Measurements from ENCODE around the gene OOSP3. TPM values are rescaled to one million over a fixed set of nuclear protein-coding genes. Genes with fewer than 3 reads are reported as not detected.
A peak's percentile ranks its signal among the peaks of the same experiment; 100 is the strongest.

The OOSP3 gene
- total RNA-seq, 1 donor from 2014 or later: not detected

- intact Hi-C loops (cut with micrococcal nuclease): loop anchor here (1.0 to 5.0 kb wide), 4 partner anchors 8 to 1280 kb away; partner anchors contain the start of genes LPXN, MRPL16, STX3 and ZFP91
- peaks cover 1% of the 10 kb centered on the region for H3K36me3 Mint-ChIP-seq (ENCODE audit: low read depth)
- DNase-seq (ENCODE audit: low spot score): no peak
- no peak overlapping the region for H3K4me3 Mint-ChIP-seq
- peak overlapping the region; percentile 80 for H3K27ac Mint-ChIP-seq
- H3K9me3 Mint-ChIP-seq: no peaks in the 10 kb centered on the region
- peaks cover 29% of the 10 kb centered on the region for H3K4me1 Mint-ChIP-seq (ENCODE audit: low read depth)
- peaks cover 22% of the 10 kb centered on the region for H3K27me3 Mint-ChIP-seq (ENCODE audit: insufficient read depth)
Measured at GRCh38 chr11:59857439-59858434, 20.8 kb upstream of the OOSP3 start.

DNA sequence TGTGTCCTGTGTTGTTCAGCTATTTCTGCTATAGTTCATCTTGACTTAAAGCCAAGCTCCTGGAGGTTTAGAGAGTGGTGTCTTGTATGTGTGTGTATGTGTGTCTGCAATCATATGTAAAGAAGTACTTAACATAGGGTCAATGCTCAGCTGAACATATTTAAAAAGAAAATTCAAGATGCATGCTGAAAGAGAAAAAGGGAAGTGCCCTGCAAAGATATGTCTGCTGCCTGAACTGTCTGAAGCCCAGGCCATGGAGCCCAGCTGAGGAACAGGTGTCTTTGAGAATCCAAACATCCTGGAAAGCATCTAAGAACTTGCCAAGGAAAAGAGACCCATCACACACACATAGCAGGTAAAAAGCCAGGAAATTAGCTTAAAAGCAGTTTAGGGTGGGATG is 18.9 kb upstream of the OOSP3 start:
- peaks cover 29% of the 10 kb centered on the region for H3K4me1 Mint-ChIP-seq (ENCODE audit: low read depth)
- H3K27ac Mint-ChIP-seq: no peak overlapping the region
- H3K36me3 Mint-ChIP-seq (ENCODE audit: low read depth): peaks cover 1% of the 10 kb centered on the region
- intact Hi-C loops (cut with micrococcal nuclease): loop anchor here (5.0 kb wide), 2 partner anchors 102 to 1282 kb away; partner anchors contain the start of genes LPXN, STX3 and ZFP91
- H3K27me3 Mint-ChIP-seq (ENCODE audit: insufficient read depth): peaks cover 17% of the 10 kb centered on the region
- no peak overlapping the region for H3K4me3 Mint-ChIP-seq
- H3K9me3 Mint-ChIP-seq: no peaks in the 10 kb centered on the region
- DNase-seq (ENCODE audit: low spot score): no peak

GRCh38 chr11:59862252-59862651 is 16.3 kb upstream of the OOSP3 start:
- peaks cover 1% of the 10 kb centered on the region for H3K36me3 Mint-ChIP-seq (ENCODE audit: low read depth)
- intact Hi-C loops (cut with micrococcal nuclease): no loop called here
- H3K4me1 Mint-ChIP-seq (ENCODE audit: low read depth): peaks cover 21% of the 10 kb centered on the region
- H3K27me3 Mint-ChIP-seq (ENCODE audit: insufficient read depth): peaks cover 13% of the 10 kb centered on the region
- no peak overlapping the region for H3K4me3 Mint-ChIP-seq
- no peak for DNase-seq (ENCODE audit: low spot score)
- no peaks in the 10 kb centered on the region for H3K9me3 Mint-ChIP-seq
- no peak overlapping the region for H3K27ac Mint-ChIP-seq

- DNase-seq (ENCODE audit: low spot score): no peak
- Mint-ChIP-seq H3K27me3 (ENCODE audit: insufficient read depth) (peaks cover 6% of the 10 kb centered on the region), H3K27ac (no peak overlapping the region), H3K36me3 (ENCODE audit: low read depth) (no peaks in the 10 kb centered on the region), H3K4me3 (no peak overlapping the region), H3K9me3 (no peaks in the 10 kb centered on the region), H3K4me1 (ENCODE audit: low read depth) (no peaks in the 10 kb centered on the region)
- intact Hi-C loops (cut with micrococcal nuclease): loop anchor here (1.0 kb wide), 1 partner anchor 8 kb away; no protein-coding TSS in a partner anchor
Measured at GRCh38 chr11:59865031-59865430, 13.6 kb upstream of the OOSP3 start.

DNA sequence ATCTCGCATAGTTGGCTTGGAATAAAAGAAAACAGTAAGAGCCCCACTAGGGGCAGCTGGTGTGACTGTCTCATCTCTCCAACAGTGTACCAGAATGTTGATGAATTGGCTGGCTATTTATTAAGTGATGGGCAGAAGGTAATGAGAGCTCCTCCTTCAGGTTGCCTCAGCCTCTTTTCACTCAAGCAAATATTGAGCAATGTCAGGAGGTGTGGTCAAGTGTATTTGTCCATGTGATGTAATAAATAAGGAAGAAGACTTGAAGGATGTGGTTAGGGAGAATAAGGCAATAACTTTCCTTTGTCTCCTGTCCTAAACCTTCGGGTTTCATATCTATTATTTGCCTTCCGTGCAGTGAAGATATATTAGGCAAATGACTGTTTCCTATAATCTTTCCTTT is 12.2 kb upstream of the OOSP3 start, which contains the start of gene TCN1:
TCN1 (minus strand) TSS at position 91 of the 400 bp plus-strand sequence; CDS start at position 74, 17 bp downstream.
- H3K4me1 Mint-ChIP-seq (ENCODE audit: low read depth): no peaks in the 10 kb centered on the region
- peaks cover 6% of the 10 kb centered on the region for H3K9me3 Mint-ChIP-seq
- no peak within 1 kb of the TSS for H3K4me3 Mint-ChIP-seq
- H3K27me3 Mint-ChIP-seq (ENCODE audit: insufficient read depth): peaks cover 6% of the 10 kb centered on the region
- no peak within 1 kb of the TSS for H3K27ac Mint-ChIP-seq
- no peaks in the 10 kb centered on the region for H3K36me3 Mint-ChIP-seq (ENCODE audit: low read depth)
- no peak for DNase-seq (ENCODE audit: low spot score)
- intact Hi-C loops (cut with micrococcal nuclease): no loop called here

DNA sequence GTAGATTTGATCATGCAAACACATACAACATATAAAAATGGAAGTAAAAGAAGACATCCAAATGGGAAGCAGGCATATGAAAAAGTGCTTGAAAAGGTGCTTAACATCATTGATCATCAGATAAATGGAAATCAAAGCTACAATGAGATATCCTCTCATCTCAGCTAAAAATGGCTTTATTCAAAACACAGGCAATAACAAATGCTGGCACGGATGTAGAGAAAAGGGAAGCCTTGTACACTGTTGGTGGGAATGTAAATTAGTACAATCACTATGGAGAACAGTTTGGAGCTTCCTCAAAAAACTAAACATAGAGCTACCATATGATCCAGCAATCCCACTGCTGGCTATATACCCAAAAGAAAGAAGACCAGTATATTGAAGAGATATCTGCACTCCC is 11.7 kb upstream of the OOSP3 start:
- Mint-ChIP-seq H3K27me3 (ENCODE audit: insufficient read depth) (peaks cover 9% of the 10 kb centered on the region), H3K27ac (no peak overlapping the region), H3K4me3 (no peak overlapping the region), H3K36me3 (ENCODE audit: low read depth) (no peaks in the 10 kb centered on the region), H3K9me3 (peaks cover 6% of the 10 kb centered on the region), H3K4me1 (ENCODE audit: low read depth) (no peaks in the 10 kb centered on the region)
- no peak for DNase-seq (ENCODE audit: low spot score)
- intact Hi-C loops (cut with micrococcal nuclease): no loop called here

- Mint-ChIP-seq H3K27ac (no peak overlapping the region), H3K4me1 (ENCODE audit: low read depth) (no peaks in the 10 kb centered on the region), H3K27me3 (ENCODE audit: insufficient read depth) (peaks cover 6% of the 10 kb centered on the region), H3K4me3 (no peak overlapping the region), H3K36me3 (ENCODE audit: low read depth) (no peaks in the 10 kb centered on the region), H3K9me3 (peaks cover 6% of the 10 kb centered on the region)
- DNase-seq (ENCODE audit: low spot score): no peak
- intact Hi-C loops (cut with micrococcal nuclease): no loop called here
Measured at GRCh38 chr11:59867946-59868345, 10.6 kb upstream of the OOSP3 start.

DNA sequence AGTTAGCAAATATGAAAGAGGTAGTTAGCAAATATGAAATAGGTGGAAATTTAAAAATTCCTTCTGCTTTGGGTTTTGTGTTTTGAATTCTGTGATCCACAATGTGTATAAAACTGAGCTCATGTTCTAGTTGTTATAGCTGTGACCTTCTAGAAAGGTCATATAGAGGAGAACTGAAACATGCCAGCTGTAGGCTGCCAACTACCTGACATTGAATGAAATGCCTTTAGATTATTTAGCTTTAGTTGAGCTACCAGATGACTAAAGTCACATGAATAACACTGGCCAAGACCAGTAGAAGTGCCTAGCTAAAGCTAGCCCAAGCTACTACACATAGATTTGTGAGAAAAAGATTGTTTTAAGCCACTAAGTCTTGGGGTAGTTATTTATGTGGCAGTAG is 6.5 kb upstream of the OOSP3 start:
- H3K9me3 Mint-ChIP-seq: peaks cover 6% of the 10 kb centered on the region
- no peak for DNase-seq (ENCODE audit: low spot score)
- H3K4me3 Mint-ChIP-seq: no peak overlapping the region
- intact Hi-C loops (cut with micrococcal nuclease): no loop called here
- H3K27me3 Mint-ChIP-seq (ENCODE audit: insufficient read depth): peaks cover 3% of the 10 kb centered on the region
- no peak overlapping the region for H3K27ac Mint-ChIP-seq
- H3K36me3 Mint-ChIP-seq (ENCODE audit: low read depth): no peaks in the 10 kb centered on the region
- H3K4me1 Mint-ChIP-seq (ENCODE audit: low read depth): no peaks in the 10 kb centered on the region

GRCh38 chr11:59875856-59876519 is 2.6 kb upstream of the OOSP3 start:
- H3K36me3 Mint-ChIP-seq (ENCODE audit: low read depth): no peaks in the 10 kb centered on the region
- H3K4me3 Mint-ChIP-seq: no peak overlapping the region
- DNase-seq (ENCODE audit: low spot score): no peak
- intact Hi-C loops (cut with micrococcal nuclease): no loop called here
- H3K4me1 Mint-ChIP-seq (ENCODE audit: low read depth): no peaks in the 10 kb centered on the region
- H3K9me3 Mint-ChIP-seq: no peaks in the 10 kb centered on the region
- H3K27me3 Mint-ChIP-seq (ENCODE audit: insufficient read depth): peaks cover 3% of the 10 kb centered on the region
- H3K27ac Mint-ChIP-seq: no peak overlapping the region

- no peaks in the 10 kb centered on the region for H3K9me3 Mint-ChIP-seq
- H3K36me3 Mint-ChIP-seq (ENCODE audit: low read depth): no peaks in the 10 kb centered on the region
- H3K27ac Mint-ChIP-seq: no peak overlapping the region
- intact Hi-C loops (cut with micrococcal nuclease): no loop called here
- H3K4me1 Mint-ChIP-seq (ENCODE audit: low read depth): no peaks in the 10 kb centered on the region
- DNase-seq (ENCODE audit: low spot score): no peak
- no peaks in the 10 kb centered on the region for H3K27me3 Mint-ChIP-seq (ENCODE audit: insufficient read depth)
- no peak overlapping the region for H3K4me3 Mint-ChIP-seq
Measured at GRCh38 chr11:59877325-59877724, 1.3 kb upstream of the OOSP3 start.

GRCh38 chr11:59877784-59878183 is 798 bp upstream of the OOSP3 start:
- H3K27me3 Mint-ChIP-seq (ENCODE audit: insufficient read depth): no peaks in the 10 kb centered on the region
- no peaks in the 10 kb centered on the region for H3K4me1 Mint-ChIP-seq (ENCODE audit: low read depth)
- H3K36me3 Mint-ChIP-seq (ENCODE audit: low read depth): no peaks in the 10 kb centered on the region
- no peak overlapping the region for H3K27ac Mint-ChIP-seq
- no peaks in the 10 kb centered on the region for H3K9me3 Mint-ChIP-seq
- intact Hi-C loops (cut with micrococcal nuclease): no loop called here
- no peak for DNase-seq (ENCODE audit: low spot score)
- H3K4me3 Mint-ChIP-seq: no peak overlapping the region

DNA sequence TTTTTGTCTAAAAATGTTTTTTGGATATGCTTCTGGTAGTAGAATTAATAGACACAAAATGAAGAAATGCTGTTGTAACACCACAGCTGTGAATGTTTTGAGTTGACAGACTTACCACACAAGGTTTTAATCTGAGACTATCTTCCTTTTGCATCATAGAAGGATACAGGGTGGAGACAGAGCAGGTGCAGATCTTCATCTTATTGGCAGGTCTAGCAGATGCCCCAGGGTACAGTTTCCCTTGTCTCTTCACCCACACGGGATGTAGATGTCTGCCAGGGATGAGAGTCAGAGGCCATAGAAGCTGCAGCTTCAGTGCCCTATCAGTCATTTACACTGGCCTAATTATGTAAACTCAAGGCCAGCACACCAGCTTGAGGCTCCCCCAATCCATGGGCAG is 985 bp downstream of the OOSP3 start:
- peaks cover 2% of the 10 kb centered on the region for H3K27me3 Mint-ChIP-seq (ENCODE audit: insufficient read depth)
- no peaks in the 10 kb centered on the region for H3K36me3 Mint-ChIP-seq (ENCODE audit: low read depth)
- H3K4me1 Mint-ChIP-seq (ENCODE audit: low read depth): no peaks in the 10 kb centered on the region
- DNase-seq (ENCODE audit: low spot score): no peak
- no peak overlapping the region for H3K27ac Mint-ChIP-seq
- no peaks in the 10 kb centered on the region for H3K9me3 Mint-ChIP-seq
- intact Hi-C loops (cut with micrococcal nuclease): no loop called here
- no peak overlapping the region for H3K4me3 Mint-ChIP-seq

DNA sequence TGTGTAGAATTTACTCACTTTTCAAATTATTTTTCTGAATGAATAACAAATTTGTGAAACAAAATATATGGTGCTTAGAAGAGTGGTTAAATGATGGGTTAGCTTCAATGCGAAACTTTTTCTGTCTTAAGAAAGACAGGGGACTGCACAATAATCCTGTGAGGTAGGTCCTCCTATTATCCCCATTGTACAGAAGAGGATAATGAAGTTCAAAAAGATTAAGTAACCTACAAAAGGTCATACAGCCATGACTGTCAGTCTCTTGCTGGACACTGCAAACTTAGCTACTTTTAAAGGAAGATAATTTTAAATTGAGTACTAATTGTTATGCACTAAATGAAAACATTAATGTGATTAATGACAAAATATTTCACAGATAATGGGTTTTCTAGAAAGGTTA is 5.0 kb downstream of the OOSP3 start:
- no peak overlapping the region for H3K4me3 Mint-ChIP-seq
- H3K36me3 Mint-ChIP-seq (ENCODE audit: low read depth): no peaks in the 10 kb centered on the region
- DNase-seq (ENCODE audit: low spot score): no peak
- H3K27ac Mint-ChIP-seq: no peak overlapping the region
- intact Hi-C loops (cut with micrococcal nuclease): no loop called here
- no peaks in the 10 kb centered on the region for H3K4me1 Mint-ChIP-seq (ENCODE audit: low read depth)
- H3K27me3 Mint-ChIP-seq (ENCODE audit: insufficient read depth): peaks cover 2% of the 10 kb centered on the region
- H3K9me3 Mint-ChIP-seq: peaks cover 6% of the 10 kb centered on the region
